Measurements from ENCODE around the gene CNOT6. TPM values are rescaled to one million over a fixed set of nuclear protein-coding genes. Genes with fewer than 3 reads are reported as not detected.

Gene CNOT6
- total RNA-seq: 7.2 and 7.4 TPM in 2 replicates

DNA sequence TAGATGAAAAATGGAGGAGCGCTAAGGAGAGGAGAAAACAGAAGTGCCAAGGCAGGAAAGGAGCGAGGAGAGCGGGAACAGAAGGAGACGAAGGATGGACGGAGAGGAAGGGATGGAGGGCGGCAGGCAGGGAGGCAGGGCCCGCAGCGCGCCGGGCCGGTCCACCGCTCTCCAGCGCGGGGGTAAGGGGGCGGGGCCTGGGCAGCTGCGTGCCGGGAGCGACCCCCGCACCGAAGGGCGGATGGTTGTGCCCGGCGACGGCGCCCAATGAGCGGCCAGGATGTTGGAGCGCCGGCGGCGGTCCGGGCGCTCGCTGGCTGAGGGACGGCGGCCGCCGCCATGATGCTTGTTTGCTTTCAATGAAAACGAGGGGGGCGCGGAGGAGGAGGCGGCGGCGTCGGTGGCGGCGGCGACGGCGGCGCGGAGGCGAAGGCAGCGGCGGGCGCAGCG, at the start of gene CNOT6:
CNOT6 (plus strand) TSS at position 320 of the 450 bp plus-strand sequence. CDS start 34,898 bp downstream, outside the sequence.

DNA sequence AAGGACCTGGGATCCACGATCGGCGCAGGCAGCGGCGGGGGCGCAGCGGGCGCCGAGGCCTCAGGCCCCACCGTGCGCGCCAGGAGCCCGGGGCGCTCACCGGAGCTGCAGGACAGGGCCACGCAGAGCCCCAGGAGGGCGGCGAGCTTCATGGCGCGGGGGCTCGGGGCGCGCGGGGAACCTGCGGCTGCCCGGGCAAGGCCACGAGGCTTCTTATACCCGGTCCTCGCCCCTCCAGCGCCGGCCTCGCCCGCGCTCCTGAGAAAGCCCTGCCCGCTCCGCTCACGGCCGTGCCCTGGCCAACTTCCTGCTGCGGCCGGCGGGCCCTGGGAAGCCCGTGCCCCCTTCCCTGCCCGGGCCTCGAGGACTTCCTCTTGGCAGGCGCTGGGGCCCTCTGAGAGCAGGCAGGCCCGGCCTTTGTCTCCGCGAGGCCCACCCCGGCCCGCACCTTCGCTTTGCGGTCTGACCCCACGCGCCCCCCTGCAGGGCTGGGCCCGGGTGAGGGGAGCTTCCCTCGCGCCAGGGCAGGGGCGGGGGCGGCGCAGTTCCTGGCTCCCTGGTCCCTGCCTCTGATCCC, 97.2 kb downstream of the CNOT6 start, which contains the start of gene SCGB3A1:
SCGB3A1 (minus strand) TSS at position 189 of the 577 bp plus-strand sequence; CDS start at position 152, 37 bp downstream.

Other genes with a start within 250 kb of the CNOT6 start
- gene MAPK9, start 202.3 kb upstream of the CNOT6 start, total RNA-seq: 16.3 and 20.4 TPM in 2 replicates
- gene GFPT2, start 141.0 kb upstream of the CNOT6 start, total RNA-seq: 41.0 and 72.4 TPM in 2 replicates
- gene SCGB3A1, start 97.1 kb downstream of the CNOT6 start, total RNA-seq: not detected in 2 replicates
- gene FLT4, start 155.2 kb downstream of the CNOT6 start, total RNA-seq: 0.12 and 1.8 TPM in 2 replicates
- not detected in 2 replicates for gene OR2Y1, start 245.7 kb downstream of the CNOT6 start, total RNA-seq

All from pericardium fibroblast (primary cell).